Activated CD4-positive, alpha-beta T cell treated with anti-CD3 and anti-CD28 coated beads, Interleukin-2, amount 50 U/mL, for 16 hours (primary cell): ENCODE data around the gene PPP1R37.
A peak's percentile ranks its signal among the peaks of the same experiment; 100 is the strongest.
"Not testable (repeated sequence)": the region's sequence is repeated elsewhere in the genome, so short reads cannot be mapped to it uniquely, and the experiment has no call there.

Source experiments
- DNase-seq: peaks from one replicate; pipeline ENCODE4 v3.0.0-alpha.2; 2020

The PPP1R37 gene

DNA sequence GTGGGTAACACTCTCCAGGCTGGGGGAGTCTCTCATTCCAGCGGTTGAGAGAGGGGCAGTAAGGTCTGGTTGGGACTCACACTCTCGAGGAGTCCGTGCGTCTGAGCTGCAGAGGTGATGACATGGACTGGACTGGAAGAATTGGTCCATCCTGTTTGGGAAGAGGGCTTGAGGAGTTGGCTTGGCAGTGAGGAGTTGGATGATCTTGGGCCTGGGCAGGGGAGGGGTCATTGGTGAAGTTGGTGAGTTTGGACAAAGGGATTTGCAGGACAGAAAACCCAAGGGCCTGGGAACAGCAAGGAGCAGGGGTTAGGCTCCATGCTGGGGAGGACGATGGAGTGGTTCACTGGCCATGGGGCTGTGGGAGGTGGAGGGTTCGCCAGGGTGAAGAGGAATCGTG is 3.7 kb downstream of the PPP1R37 start:
- DNase-seq, result no peak

DNA sequence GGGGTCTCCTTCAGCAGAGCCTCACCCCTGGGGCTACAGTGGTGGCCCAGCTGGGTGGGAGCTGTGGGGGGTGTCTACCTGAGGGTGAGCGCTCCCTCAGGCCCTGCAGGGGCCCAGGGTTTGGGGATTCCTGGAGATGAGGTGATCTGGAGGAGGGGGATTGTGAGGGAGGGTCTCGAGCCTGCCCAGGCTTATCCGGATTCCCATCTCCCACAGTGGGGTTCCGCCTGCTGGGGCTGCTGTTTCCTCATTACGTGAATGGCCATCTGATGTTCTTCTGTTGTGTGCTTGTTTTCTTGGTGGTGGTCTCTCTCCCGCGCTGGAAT is 4.4 kb downstream of the PPP1R37 start:
- DNase-seq, result no peak

DNA sequence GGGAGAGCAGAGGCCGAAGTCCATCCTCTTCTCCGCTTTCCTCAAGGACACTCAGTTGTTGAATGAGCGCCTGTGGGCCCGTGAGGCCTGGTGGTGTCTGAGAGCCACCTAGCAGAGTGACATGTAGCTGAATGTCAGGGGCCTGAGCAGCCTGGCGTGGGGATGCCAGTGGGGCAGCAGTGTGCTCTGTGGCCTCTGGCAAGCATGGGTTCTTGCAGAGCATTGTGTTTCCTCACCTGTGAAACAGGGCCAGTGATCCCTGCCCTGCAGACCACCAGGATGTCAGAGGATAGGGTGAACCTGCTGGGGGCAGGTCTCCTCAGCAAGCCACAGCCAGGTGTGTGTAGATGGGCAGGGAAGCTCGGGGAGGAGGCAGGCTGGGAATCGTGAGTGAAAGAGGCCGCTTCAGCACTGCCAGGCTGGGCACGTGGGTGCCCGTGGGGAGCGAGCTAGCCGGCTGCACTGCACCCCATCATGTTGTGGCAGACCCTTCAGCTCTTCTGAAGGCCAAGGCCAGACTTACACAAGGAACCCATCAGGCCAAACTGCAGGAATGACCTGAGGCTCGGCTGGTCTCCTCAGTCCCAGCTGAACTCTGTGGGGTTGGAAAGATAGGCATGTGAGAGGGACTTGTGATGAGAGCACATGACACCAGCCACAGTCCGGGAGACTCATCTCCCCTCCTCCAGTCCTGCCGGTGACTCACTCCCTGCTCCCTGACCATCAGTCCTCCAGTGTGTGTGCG is 5.0 kb downstream of the PPP1R37 start:
- DNase-seq, result no peak

DNA sequence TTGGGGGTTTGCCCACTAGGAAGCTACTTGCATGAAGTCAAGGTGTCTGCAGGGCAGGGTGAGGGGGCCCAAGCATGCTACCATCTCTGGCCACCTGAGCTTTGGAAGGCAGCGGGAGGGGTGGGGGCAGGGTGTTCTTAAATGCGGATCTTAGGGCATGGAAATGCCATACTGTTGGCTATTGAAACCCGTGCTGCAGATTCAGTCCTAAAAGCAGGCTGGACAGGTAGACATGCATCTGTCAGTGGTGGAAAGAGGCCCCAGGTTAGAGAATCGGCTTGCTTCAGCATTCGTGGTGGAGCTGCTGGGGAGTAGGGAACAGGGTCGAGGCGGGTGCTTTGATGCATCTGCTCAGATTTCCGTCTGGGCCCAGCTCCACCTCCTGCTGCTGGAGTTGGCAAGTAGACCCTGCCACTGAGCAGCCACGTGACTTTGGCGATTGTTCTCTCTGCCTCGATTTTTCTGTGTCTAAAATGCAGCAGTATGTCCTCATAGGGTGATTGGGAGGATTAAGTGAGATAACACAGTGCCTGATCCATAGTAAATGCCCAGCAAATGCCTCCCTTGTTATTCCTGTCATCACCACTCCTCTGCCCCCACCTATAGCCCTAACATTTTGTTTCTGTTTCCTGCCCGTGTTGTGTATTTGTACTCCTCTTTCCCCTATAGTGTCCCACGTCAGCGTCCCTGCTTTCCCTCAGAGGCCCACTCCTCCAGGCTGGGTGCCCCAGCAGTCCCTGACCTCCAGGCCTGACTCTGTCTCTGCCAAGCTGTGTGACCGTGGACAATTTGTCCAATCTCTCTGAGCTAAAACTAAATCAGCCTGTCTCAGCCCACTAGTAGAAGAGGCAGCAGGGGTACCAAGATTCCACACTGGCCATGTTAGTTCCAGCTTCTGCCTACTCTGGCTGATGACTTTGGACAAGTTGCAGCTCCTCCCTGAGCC is 5.8 kb downstream of the PPP1R37 start:
- no peak for DNase-seq

DNA sequence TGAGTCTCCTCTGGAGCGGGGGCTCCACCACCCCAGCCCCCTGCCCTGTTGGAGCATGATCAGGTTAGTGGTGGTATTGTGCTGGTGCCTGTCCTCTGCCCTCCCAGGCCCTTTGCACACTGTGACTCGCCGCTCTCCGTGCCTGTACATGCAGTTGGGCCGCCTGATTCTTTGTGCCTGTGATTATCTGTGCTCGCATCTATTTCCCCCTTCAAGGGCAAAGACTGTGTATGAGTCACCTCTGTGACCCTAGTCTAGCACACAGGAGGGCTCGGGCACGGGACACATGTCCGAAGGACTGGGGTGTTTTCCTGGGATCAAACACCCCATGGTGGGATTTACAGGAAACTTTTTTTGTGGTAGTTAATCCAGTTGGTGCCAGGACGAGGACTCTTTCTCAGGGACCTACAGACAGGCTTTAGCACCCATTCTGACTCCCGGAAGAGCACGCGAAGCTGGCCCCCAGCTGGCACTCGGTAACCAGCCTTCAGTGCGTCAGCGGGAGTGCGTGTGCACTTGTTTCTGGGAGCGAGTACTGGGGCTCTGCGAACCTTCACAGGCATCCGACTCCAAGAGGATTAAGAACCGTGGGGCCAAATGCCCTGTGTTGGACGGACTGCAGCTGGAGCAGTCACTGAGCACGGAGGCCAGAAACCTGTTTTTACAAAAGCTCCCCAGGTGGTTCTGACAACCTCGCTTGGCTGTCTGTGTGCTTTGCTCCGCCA is 6.7 kb downstream of the PPP1R37 start:
- DNase-seq, result no peak

DNA sequence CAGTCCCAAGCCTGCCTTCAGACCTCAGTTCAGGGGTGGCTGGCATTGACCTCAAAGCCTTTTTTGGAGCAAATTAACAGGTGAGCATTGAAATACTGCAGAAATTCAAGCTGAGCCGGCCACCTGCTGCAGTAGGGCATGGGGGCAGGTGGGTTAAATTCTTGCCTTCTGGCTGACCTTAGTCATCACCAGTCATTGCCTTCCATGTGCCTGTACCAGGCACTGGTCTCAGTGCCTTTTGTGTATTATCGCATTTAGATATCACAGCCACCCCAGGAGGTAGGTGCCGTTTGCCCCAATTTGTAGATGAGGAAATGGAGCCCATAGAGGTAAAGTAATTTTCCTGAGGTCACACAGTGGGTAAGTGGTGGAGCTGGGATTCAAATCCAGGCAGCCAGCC is 7.2 kb downstream of the PPP1R37 start:
- no peak for DNase-seq

DNA sequence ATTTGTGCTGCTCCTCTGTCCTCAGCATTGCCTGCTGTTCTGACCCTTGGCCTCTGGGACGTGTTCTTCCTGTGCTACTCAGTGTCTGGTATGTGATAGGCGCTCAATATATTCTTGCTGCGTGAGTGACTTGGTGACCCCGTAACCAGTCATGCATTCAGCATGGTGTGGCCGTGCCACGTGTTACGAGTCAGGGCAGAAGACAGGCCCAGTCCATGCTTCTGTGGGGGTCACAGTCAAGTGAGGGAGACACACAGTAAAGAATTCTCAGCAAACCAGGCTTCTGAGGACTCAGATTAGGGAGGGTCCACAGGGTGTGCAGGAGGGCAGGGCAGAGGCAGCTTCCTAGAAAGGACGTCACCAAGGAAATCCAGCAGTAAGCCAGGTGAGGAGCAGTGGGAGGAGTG is 7.9 kb downstream of the PPP1R37 start:
- no peak for DNase-seq

DNA sequence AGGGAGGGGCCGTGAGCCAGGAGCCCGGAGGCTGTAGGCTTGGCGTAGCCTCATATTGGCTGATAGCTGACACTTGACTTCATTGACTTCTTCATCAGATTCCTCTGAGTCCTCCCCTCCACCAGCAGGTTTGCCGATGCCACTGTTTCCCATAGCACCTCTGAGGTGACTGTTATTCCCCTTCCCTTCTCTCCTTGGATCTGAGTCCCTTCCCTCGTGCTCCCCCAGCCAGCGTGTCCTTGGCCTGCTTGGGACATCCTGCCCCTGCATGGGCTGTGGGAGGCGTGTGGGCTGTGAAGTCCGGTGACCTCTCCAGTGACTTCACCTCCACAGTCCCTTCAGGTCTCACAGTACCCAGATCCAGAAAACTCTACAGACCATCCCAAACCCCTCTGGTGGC is 8.8 kb downstream of the PPP1R37 start:
- no peak for DNase-seq

DNA sequence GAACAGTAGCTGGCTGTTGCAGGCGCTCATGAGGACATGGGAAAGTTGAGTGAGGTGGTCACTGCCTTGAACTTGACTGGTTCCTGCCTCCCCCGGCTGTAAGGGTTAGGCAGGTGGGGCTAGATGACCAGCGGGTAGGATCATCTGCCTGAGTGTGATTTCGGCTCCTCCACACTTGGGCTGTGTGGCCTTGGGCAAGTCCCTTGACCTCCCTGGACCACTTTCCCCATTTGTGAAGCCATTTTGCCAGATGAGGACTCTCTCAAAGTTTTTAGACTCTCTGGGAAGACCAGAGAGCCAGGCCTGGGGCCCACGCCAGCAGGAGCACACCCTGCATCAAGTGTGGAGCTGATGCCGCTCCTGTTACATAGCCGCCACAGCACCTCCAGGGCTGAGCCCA is 9.5 kb downstream of the PPP1R37 start:
- no peak for DNase-seq

DNA sequence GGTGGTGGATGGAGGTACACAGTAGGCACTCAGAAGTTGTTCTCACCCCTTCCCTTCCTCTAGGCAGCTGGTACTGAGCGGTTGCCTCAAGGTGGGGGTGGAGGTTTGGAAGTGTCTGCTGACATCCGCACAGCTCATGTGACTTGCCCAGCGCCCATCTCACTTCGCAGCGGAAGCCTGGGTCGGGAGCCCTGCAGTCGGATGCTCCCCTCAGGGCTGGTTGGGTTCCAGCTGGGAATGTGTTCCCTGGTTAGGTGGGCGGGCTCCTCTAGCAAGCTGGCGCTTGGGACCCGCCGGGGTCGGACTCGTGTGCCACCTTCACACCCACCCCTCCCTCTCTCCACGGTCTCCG is 10.2 kb downstream of the PPP1R37 start:
- DNase-seq, result no peak

DNA sequence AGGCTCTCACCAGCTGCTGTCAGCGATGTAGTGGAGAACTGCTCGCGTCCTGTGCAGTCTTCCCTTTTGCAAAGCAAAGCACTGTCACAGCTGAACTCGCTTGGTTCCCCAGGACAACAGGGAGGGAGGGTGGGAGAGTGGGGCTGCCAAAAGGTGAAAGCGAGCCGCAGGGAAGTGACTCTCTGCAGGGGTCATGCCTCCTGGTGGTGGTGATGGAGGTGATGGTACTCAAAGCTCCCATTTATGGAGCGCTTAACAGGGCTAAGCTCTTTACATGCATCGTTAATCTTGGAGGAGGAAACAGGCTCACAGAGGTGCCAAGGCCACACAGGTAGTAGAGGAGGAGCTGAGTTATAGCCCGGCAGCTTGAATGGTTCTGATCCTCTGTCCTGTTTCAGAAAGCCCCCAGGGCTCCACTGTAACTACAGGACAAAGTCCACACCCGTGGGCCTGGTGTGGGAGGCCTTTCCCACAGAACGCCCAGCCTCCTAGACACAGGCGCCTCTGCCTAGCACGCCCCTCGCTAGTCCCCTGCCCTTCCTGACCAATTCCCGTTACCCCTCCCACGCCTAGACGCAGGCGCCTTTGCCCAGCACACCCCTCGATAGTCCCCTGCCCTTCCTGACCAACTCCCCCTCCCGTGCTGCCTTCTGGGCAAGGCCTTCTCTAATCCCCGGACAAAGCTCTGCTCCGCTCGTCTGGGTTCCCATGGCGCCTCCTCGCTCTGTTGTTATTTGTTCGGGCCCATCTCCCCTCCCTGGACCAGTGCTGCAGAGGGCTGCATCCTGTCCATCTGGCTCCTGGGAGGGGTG is 10.7 kb downstream of the PPP1R37 start:
- DNase-seq, result no peak

DNA sequence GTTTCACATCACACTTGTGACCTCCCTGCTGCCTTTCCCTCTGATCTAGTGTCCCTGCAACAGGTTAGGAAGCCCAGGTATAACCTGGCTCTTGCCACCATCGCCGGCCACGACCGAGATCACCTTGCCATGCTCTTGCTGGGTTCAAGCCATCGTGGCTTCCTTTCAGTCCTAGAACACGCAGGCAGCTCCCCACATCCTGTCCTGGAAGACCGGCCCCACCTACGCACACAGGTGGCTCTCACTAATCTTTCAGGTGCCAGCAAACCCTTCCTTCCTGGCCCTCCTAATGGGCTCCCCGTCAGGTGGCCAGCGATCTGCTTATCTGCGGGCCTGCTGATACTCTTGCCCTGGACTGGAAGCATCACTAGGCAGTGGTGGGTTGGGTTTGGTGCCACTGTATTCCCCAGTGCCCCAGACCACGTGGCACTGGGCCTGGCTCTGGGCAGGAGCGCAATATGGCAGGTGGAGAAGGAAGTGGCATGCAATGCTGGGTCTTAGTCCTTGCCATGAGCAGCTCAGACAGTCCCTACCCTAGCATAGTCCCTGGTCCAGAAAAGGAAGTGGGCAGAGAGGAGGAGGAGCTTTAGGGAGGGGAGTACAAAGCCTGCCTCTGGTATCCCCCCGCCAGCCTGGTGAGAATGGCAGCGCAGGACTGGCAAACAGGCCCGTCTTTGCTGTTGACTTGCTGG is 11.8 kb downstream of the PPP1R37 start:
- no peak for DNase-seq

DNA sequence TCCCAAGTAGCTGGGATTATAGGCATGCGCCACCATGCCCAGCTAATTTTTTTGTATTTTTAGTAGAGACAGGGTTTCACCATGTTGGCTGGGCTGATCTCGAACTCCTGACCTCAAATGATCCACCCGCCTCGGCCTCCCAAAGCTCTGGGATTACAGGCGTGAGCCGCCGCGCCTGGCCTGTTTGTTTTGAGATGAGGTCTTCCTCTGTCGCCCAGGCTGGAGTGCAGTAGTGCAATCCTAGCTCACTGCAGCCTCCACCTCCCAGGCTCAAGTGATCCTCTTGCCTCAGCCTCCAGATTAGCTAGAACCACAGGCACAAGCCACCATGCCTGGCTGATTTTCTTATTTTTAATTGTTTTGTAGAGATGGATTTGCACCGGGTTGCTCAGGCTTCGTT is 13.4 kb downstream of the PPP1R37 start:
- not testable (repeated sequence) for DNase-seq

DNA sequence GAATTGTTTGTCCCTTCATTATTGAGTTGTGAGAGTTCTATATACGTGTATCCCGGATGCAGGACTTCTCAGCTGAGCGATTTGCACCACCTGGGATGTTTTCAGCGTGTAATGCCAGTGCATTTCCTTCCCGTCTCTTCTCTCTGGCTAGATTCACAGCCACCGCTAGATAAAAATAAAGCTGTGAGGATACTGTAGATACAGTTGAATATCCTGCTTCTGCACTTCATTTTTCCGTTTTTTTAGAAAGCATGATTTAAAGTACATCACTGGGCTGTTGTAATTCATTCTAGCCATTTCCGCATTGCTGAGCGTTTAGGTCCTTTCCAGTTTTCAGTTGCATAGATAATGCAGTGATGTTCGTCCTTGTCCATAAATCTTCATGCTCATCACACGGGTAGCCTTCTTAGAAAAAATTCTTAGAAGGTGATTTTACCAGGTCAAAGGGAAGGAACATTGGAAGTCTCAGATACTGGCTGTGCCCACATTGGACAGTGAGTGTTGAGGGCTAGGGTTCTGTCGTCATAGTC is 14.7 kb downstream of the PPP1R37 start:
- DNase-seq, result no peak

DNA sequence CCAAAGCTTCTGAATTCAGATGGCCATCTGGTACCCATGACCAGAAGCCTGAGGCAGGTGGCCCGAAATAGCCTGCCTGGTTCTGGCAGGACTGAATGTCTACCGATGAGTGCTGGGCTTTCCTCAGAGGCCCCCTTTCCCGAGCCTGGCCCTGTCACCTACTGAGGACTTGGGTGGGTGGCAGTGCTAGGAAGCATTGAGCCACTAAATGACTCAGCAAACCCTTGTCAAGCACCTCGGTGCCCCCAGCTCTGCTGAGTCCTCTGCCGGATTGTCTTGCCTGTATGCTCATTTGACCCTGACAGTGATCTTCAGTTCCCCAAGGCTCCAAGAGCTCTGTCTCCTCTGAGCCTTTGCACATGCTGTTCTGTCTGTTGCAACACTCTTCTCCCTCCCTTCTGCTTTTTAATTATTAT is 17.9 kb downstream of the PPP1R37 start:
- no peak for DNase-seq

DNA sequence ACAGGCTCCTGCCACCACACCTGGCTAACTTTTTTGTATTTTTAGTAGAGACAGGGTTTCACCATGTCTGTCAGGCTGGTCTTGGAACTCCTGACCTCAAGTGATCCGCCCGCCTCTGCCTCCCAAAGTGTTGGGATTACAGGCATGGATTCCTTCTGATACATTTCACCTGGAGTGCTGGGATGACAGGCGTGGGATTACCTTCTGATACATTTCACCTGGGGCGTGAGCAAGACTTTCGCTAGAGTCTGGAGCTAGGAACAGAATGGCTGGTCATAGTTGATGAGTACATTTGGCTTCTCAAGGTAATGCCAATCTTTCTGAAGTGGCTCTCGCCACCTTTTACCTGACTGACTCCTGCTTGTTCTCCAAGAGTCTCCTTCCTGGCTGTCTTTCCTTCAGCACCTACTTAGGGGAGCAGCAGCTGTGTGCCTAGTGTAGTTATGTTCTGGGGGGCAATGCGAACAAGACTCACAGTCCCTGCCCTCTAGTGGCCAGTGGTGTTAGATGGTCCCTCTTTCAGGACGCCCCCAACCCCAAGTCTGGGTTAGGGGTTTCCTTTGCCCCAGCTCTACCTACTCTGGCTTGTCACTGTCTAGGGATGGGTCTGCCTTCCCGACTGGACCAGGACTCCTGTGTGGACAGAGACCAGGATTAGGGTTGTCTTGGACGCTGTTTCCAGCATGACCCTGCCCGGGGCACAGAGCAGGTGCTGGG is 19.3 kb downstream of the PPP1R37 start:
- DNase-seq, result no peak

DNA sequence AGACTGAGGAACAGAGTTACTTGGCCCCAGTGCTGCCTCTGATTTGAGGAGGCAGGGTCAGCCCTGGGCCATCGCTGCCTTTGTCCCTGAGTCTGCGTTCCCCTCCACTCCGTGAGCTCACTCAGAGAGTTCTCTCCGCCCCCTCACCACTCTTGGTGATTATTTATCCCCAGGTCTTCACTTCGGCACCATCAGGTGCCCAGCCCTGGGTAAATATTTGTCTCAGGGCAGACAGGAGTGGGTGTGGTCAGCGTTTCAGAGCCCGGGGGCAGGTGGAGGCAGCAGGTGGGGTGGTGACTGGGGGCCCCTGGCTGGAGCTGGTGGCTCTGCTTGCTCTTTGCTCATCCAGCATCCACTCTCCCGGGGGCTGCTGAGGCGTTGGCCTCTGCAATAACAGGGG is 20.6 kb downstream of the PPP1R37 start:
- no peak for DNase-seq

DNA sequence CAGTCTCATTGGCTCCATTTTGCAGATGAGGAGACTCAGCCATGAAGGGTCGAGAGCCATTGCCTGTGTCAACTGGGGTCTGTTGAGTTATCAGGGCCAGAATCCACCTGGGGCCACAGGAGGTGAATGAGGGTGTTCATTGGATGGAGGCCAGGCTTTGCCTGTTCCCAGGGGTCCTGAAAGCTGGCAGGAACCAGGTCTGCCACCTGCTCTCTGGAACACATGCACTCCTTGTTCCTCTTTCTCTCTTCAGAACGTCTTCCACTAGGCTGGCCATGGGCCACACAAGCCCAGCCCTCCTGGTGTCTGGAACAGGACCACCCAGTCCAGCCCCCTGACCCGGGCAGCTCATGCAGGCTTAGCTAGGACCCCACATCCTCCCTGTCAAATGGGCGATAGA is 21.1 kb downstream of the PPP1R37 start:
- no peak for DNase-seq

DNA sequence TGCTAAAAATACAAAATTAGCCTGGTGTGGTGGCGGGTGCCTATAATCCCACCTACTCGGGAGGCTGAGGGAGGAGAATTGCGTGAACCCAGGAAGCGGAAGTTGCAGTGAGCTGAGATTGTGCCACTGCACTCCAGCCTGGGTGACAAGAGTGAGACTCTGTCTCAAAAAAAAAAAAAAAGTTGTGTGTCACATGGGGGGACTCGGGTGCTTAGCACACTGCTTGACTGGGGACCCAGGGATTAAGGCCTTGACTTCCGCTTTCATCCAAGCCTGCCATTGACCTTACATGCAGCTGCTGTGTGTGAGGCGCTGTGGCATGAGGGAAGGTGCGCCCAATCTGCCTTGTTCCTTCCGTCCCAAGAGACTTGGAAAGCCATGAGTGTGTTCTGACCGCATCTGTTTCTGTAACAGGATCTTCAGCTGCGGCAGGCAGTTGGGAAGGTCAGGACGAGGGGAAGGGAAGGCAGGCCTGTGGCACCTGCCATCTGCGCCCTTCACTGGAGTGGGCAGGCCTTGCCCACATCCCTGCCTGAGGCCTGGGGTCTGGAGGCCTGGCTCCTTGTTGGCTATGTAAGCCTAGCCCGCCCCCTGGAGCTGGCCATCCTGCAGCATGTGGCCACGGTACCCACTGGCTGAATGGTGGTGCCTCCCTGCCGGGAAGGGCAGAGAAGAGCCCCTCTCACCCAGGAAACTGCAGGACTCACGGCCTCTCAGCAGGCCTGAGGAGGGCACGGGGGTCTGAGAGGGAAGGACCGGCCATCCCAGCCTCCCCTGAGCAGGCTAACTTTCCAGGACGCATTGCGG is 23.0 kb downstream of the PPP1R37 start:
- DNase-seq, result no peak

DNA sequence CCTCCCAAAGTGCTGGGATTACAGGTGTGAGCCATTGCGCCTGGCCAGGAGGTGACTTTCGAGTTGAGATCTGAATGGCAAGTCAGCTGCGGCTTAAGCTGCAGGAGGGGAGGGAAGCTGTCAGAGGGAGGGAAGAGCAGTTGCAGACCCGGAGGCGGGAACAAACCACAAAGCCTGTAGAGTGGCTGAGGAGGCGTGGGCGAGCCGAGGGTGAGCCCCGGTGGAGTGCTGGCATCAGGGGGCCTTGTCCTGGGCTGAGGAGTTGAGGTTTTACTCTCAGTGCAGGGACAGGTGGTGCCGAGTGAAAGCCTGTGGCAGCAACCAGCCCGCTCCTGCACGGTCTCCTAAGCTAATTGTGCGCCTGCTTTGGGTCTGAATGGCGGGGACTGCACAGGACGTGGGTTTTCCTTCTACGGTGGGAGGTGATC is 24.2 kb downstream of the PPP1R37 start:
- DNase-seq, result peak; percentile 79
